ENCODE results near the gene PPP2R5C. TPM values are rescaled to one million over a fixed set of nuclear protein-coding genes. Genes with fewer than 3 reads are reported as not detected.
A peak's percentile ranks its signal among the peaks of the same experiment; 100 is the strongest.

Gene PPP2R5C
- total and polyA plus RNA-seq, 9 of the 15 experiments (the other 6 are each of a cell fraction or from before 2014, with no cell fraction given) = 284 to 617 (median 395) TPM

GRCh38 chr14:101897326-101897725 is 135.8 kb downstream of the PPP2R5C start:
- intact Hi-C loops (cut with micrococcal nuclease) = no loop called here
- Histone ChIP-seq H2AFZ (ENCODE audit: low read depth, low read length) (no peak overlapping the region), H3K79me2 (ENCODE audit: control insufficient read depth, insufficient read depth, low read length) (no peaks in the 10 kb centered on the region; the same call in 2 of the 3 replicates), H3K4me3 (no peak overlapping the region), H4K20me1 (replicated peaks; ENCODE audit: control insufficient read depth, insufficient read depth, low read length) (no peaks in the 10 kb centered on the region), H3K36me3 (ENCODE audit: control insufficient read depth, insufficient read depth, low read length) (peaks cover 93% of the 10 kb centered on the region), H3K27me3 (ENCODE audit: control insufficient read depth in 2 of 2, insufficient read depth in 2 of 2, low read length in 2 of 2) (no peaks in the 10 kb centered on the region), H3K9me1 (ENCODE audit: control insufficient read depth, insufficient read depth, low read length) (no peaks in the 10 kb centered on the region), H3K4me1 (replicated peaks in 1 of 2; ENCODE audit: control insufficient read depth in 2 of 2, insufficient read depth in 2 of 2, low read length in 2 of 2) (peaks cover 6 to 14% of the 10 kb centered on the region in 2 experiments; a peak in 4 of 5 replicates), H3K27ac (ENCODE audit: extremely low read depth, low read depth, low read length) (no peak overlapping the region), H3K4me2 (ENCODE audit: insufficient read depth, low read length) (no peak overlapping the region), H3K9ac (ENCODE audit: insufficient read depth in 1 of 2, low read depth in 2 of 2, low read length in 2 of 2) (peak overlapping the region in 1 of 2 experiments; percentile 5; a peak in 1 of 4 replicates), H3K9me3 (replicated peaks; ENCODE audit: control insufficient read depth, insufficient read depth, low read depth, low read length) (no peaks in the 10 kb centered on the region)
- WGBS (ENCODE audit: insufficient coverage, low coverage, missing lambda C conversion rate) = 96% methylated on average over 4 of the region's 9 CpGs
- POLR2A ChIA-PET = no interaction called here
- TF ChIP-seq, protein P1, sequence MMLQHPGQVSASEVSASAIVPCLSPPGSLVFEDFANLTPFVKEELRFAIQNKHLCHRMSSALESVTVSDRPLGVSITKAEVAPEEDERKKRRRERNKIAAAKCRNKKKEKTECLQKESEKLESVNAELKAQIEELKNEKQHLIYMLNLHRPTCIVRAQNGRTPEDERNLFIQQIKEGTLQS (IDR thresholded peaks at IDR 0.05) = no peak
- TF ChIP-seq, protein P1 (CRISPR knock-in tag; conservative IDR thresholded peaks at IDR 0.05) = no peak
- TF ChIP-seq MCM3 (IDR thresholded peaks at IDR 0.05) (no peak), CBFA2T2 (conservative IDR thresholded peaks at IDR 0.05) (no peak), STAT6 (CRISPR knock-in tag; IDR thresholded peaks at IDR 0.05) (no peak)
- DNase-seq (ENCODE audit: extremely low read depth in 1 of 4, low spot score in 3 of 4) = no peak
- in situ Hi-C loops (cut with MboI) = no loop called here
- CTCF ChIA-PET (ENCODE audit: low intra/inter-chr PET ratio) = no interaction called here
- no peak for FAIRE-seq
- BruUV-seq (replicated peaks) = no TSS peak
- no peak for ATAC-seq
